IMR-90 (cell line): ENCODE data around the gene C12orf54. TPM values are rescaled to one million over a fixed set of nuclear protein-coding genes. Genes with fewer than 3 reads are reported as not detected.

Source experiments
- ATAC-seq: fragments of 200-7000 bp; cut with Tn5 transposase; 2 replicates; pipeline ENCODE4 v1.9.1; 2020; ENCODE audit warnings: low read depth, mild to moderate bottlenecking, moderate library complexity
- BruUV-seq: library from RNA; stranded (reverse); fragments of 400-500 nt; replicated peaks from 2 replicates; lab custom pipeline; 2021; lab: Mats Ljungman, UMichigan
- CTCF ChIA-PET: fragments of 300-600 bp; formaldehyde crosslinking; extraction: SDS; loops from one replicate; lab custom pipeline; 2021; ENCODE audit warnings: antibody characterized with exemption; lab: Yijun Ruan, JAX
- POLR2A ChIA-PET: fragments of 300-600 bp; sonication (Branson Sonifier 250); formaldehyde crosslinking; loops from one replicate; lab custom pipeline; 2022; ENCODE audit warnings: antibody characterized with exemption; ENCODE audit not compliant: unreplicated experiment; lab: Charles Lee
- DNase-seq: peaks from one replicate; pipeline ENCODE4 v3.0.0; 2013
- H2AFZ ChIP-seq: replicated peaks from 2 replicates; pipeline ENCODE3; 2013; ENCODE audit warnings: low read length, mild to moderate bottlenecking; ENCODE audit not compliant: poor library complexity
- H2AK5ac ChIP-seq: 2 replicates; pipeline ENCODE4 v1.6.1; 2013; ENCODE audit warnings: low read depth, low read length, inconsistent platforms
- H2AK9ac ChIP-seq: replicated peaks from 2 replicates; pipeline ENCODE3; 2013; ENCODE audit warnings: mild to moderate bottlenecking, low read depth, low read length, moderate library complexity; ENCODE audit not compliant: poor library complexity
- H2BK120ac ChIP-seq: 2 replicates; pipeline ENCODE4 v1.6.1; 2013; ENCODE audit warnings: low read depth, low read length, inconsistent platforms
- H2BK15ac ChIP-seq: 3 replicates; pipeline ENCODE4 v1.6.1; 2013; ENCODE audit warnings: low read depth, low read length, inconsistent platforms
- H2BK20ac ChIP-seq: 2 replicates; pipeline ENCODE4 v1.6.1; 2013; ENCODE audit warnings: low read depth, mild to moderate bottlenecking, inconsistent platforms, low read length, moderate library complexity
- H2BK5ac ChIP-seq: 2 replicates; pipeline ENCODE4 v1.6.1; 2013; ENCODE audit warnings: mild to moderate bottlenecking, low read depth, low read length, inconsistent platforms; ENCODE audit not compliant: poor library complexity, severe bottlenecking
- H3K14ac ChIP-seq: replicated peaks from 2 replicates; pipeline ENCODE4 v1.6.1; 2013; ENCODE audit warnings: low read depth, low read length, inconsistent platforms
- H3K18ac ChIP-seq: 2 replicates; pipeline ENCODE4 v1.6.1; 2013; ENCODE audit warnings: low read depth, low read length, control low read depth
- H3K23ac ChIP-seq: 2 replicates; pipeline ENCODE4 v1.6.1; 2013; ENCODE audit warnings: low read depth, low read length, inconsistent platforms
- H3K27ac ChIP-seq: 2 replicates; pipeline ENCODE4 v1.5.1; 2013; ENCODE audit warnings: mild to moderate bottlenecking, control low read depth, low read length; ENCODE audit not compliant: insufficient read depth
- H3K27me3 ChIP-seq: 2 replicates; pipeline ENCODE4 v1.6.1; 2013; ENCODE audit warnings: low read length; ENCODE audit not compliant: control insufficient read depth, insufficient read depth
- H3K36me3 ChIP-seq: 2 replicates; pipeline ENCODE4 v1.6.1; 2013; ENCODE audit warnings: low read length, mixed read lengths; ENCODE audit not compliant: control insufficient read depth, insufficient read depth
- H3K4ac ChIP-seq: 2 replicates; pipeline ENCODE4 v1.6.1; 2013; ENCODE audit warnings: low read depth, low read length, inconsistent platforms
- H3K4me1 ChIP-seq: 2 replicates; pipeline ENCODE4 v1.6.1; 2013; ENCODE audit warnings: low read length, mixed read lengths; ENCODE audit not compliant: control insufficient read depth, insufficient read depth
- H3K4me2 ChIP-seq: 2 replicates; pipeline ENCODE4 v1.6.1; 2013; ENCODE audit warnings: low read depth, mild to moderate bottlenecking, control low read depth, low read length, moderate library complexity
- H3K4me3 ChIP-seq: 2 replicates; pipeline ENCODE4 v1.5.1; 2013; ENCODE audit warnings: low read depth, mild to moderate bottlenecking, control low read depth, low read length, moderate library complexity; ENCODE audit not compliant: insufficient read depth
- H3K56ac ChIP-seq: 2 replicates; pipeline ENCODE4 v1.6.1; 2013; ENCODE audit warnings: low read length, inconsistent platforms; ENCODE audit not compliant: insufficient read depth; ENCODE audit errors: extremely low read depth
- H3K79me1 ChIP-seq, 2 experiments: 2 replicates each; pipeline ENCODE4 v1.6.1; 2013; ENCODE audit warnings: low read length in 2 of 2, inconsistent platforms in 1 of 2, low read depth in 1 of 2
- H3K9ac ChIP-seq: 2 replicates; pipeline ENCODE4 v1.6.1; 2013; ENCODE audit warnings: low read depth, low read length, control low read depth
- H3K9me1 ChIP-seq: 2 replicates; pipeline ENCODE4 v1.6.1; 2013; ENCODE audit warnings: low read length, inconsistent platforms; ENCODE audit not compliant: insufficient read depth
- H3K9me3 ChIP-seq: 2 replicates; pipeline ENCODE4 v1.6.1; 2013; ENCODE audit warnings: low read length; ENCODE audit not compliant: control insufficient read depth, insufficient read depth
- H4K20me1 ChIP-seq: 2 replicates; pipeline ENCODE4 v1.6.1; 2013; ENCODE audit warnings: low read length, inconsistent platforms; ENCODE audit not compliant: insufficient read depth
- H4K5ac ChIP-seq: 2 replicates; pipeline ENCODE4 v1.6.1; 2013; ENCODE audit warnings: mild to moderate bottlenecking, low read depth, low read length, control low read depth
- H4K8ac ChIP-seq, 2 experiments: 2 replicates each; pipeline ENCODE4 v1.6.1; 2013; ENCODE audit warnings: low read depth in 2 of 2, low read length in 2 of 2, control low read depth in 1 of 2, inconsistent platforms in 1 of 2
- H4K91ac ChIP-seq: 2 replicates; pipeline ENCODE4 v1.6.1; 2013; ENCODE audit warnings: low read depth, low read length, inconsistent platforms; ENCODE audit not compliant: insufficient read depth
- BHLHE40 ChIP-seq: fragments of 150-350 bp; IDR thresholded peaks from 2 replicates; pipeline ENCODE4 v1.6.1; 2016; ENCODE audit warnings: mild to moderate bottlenecking, low read depth, low read length
- CEBPB ChIP-seq: IDR thresholded peaks from 2 replicates; pipeline ENCODE4 v1.6.1; 2012; ENCODE audit warnings: low read depth, low read length, improper control_type of control experiment
- CHD1 ChIP-seq: IDR thresholded peaks from 2 replicates; pipeline ENCODE4 v1.6.1; 2012; ENCODE audit warnings: low read depth, low read length, improper control_type of control experiment
- MAFK ChIP-seq: IDR thresholded peaks from 2 replicates; pipeline ENCODE4 v1.6.1; 2012; ENCODE audit warnings: low read depth, low read length, improper control_type of control experiment
- MAZ ChIP-seq: IDR thresholded peaks from 2 replicates; pipeline ENCODE4 v1.6.1; 2012; ENCODE audit warnings: low read depth, mild to moderate bottlenecking, low read length, improper control_type of control experiment, moderate library complexity, borderline replicate concordance
- MXI1 ChIP-seq: IDR thresholded peaks from 2 replicates; pipeline ENCODE4 v1.6.1; 2012; ENCODE audit warnings: low read depth, mild to moderate bottlenecking, low read length, moderate library complexity, borderline replicate concordance
- NFE2L2 ChIP-seq: fragments of 150-350 bp; IDR thresholded peaks from 2 replicates; pipeline ENCODE4 v1.6.1; 2016; ENCODE audit warnings: low read depth, mild to moderate bottlenecking, low read length
- POLR2A ChIP-seq: IDR thresholded peaks from 2 replicates; pipeline ENCODE4 v1.6.1; 2012; ENCODE audit warnings: mild to moderate bottlenecking, low read depth, low read length
- RAD21 ChIP-seq: IDR thresholded peaks from 2 replicates; pipeline ENCODE4 v1.6.1; 2012; ENCODE audit warnings: low read length, improper control_type of control experiment
- RCOR1 ChIP-seq: IDR thresholded peaks from 2 replicates; pipeline ENCODE4 v1.6.1; 2012; ENCODE audit warnings: mild to moderate bottlenecking, low read length, improper control_type of control experiment; ENCODE audit not compliant: insufficient replicate concordance
- RFX5 ChIP-seq: IDR thresholded peaks from 2 replicates; pipeline ENCODE4 v1.8.0; 2012; ENCODE audit warnings: low read depth, mild to moderate bottlenecking, low read length, moderate library complexity
- SMC3 ChIP-seq: fragments of 150-350 bp; IDR thresholded peaks from 2 replicates; pipeline ENCODE4 v1.6.1; 2016; ENCODE audit warnings: low read depth, mild to moderate bottlenecking, antibody characterized with exemption, low read length, moderate library complexity
- WGBS, 2 experiments: methylation state at CpG; one replicate each; pipeline versions ENCODE4 v1.1.5 to v1.1.7; 2013; ENCODE audit warnings: missing lambda C conversion rate in 2 of 2; ENCODE audit not compliant: insufficient read length in 1 of 2; ENCODE audit errors: extremely low coverage in 2 of 2; 5-methylcytosine and 5-hydroxymethylcytosine counted together
- dilution Hi-C: fragments of 300-500 bp; cut with HindIII; formaldehyde crosslinking; loops from one replicate; pipeline ENCODE4 v1.14.3; 2018; ENCODE audit warnings: low sequenced_read_pairs; ENCODE audit not compliant: unreplicated experiment
- in situ Hi-C: fragments of 300-500 bp; cut with MboI; formaldehyde crosslinking; loops from 3 replicates; pipeline ENCODE4 v1.14.3; 2019; ENCODE audit warnings: low sequenced_read_pairs, inconsistent platforms, mixed read lengths
- intact Hi-C: fragments of 100-400 bp; cut with micrococcal nuclease; formaldehyde crosslinking; loops from 2 replicates; pipeline ENCODE4 v1.10.0; 2022
- polyA plus RNA-seq, 3 experiments: library from polyadenylated mRNA; depleted of rRNA; stranded (reverse); fragments of >200 nt; gene quantifications; 2 replicates each; pipeline ENCODE4 v1.2.3, GENCODE V29; 2012; ENCODE audit warnings: low replicate concordance in 1 of 3
- total RNA-seq: library from RNA; depleted of rRNA; stranded (reverse); fragments of >200 nt; gene quantifications from 2 replicates; pipeline ENCODE4 v1.2.3, GENCODE V29; 2012
- TF ChIP-seq, protein P1 (sequence below): fragments of 150-350 bp; IDR thresholded peaks from 2 replicates; pipeline ENCODE4 v1.6.1; 2017; ENCODE audit warnings: mild to moderate bottlenecking, antibody characterized with exemption, low read length, low read depth
- TF ChIP-seq, protein P2 (sequence below): fragments of 150-350 bp; IDR thresholded peaks from 2 replicates; pipeline ENCODE4 v1.6.1; 2016; ENCODE audit warnings: low read depth, mild to moderate bottlenecking, low read length, moderate library complexity, borderline replicate concordance
- TF ChIP-seq, protein P3 (sequence below): conservative IDR thresholded peaks from 2 replicates; pipeline ENCODE4 v1.5.1; 2012; ENCODE audit warnings: mild to moderate bottlenecking, low read depth, low read length, improper control_type of control experiment

C12orf54 gene
- total and polyA plus RNA-seq, 2 of the 4 experiments (the other 2 are of a cell fraction): not detected

DNA sequence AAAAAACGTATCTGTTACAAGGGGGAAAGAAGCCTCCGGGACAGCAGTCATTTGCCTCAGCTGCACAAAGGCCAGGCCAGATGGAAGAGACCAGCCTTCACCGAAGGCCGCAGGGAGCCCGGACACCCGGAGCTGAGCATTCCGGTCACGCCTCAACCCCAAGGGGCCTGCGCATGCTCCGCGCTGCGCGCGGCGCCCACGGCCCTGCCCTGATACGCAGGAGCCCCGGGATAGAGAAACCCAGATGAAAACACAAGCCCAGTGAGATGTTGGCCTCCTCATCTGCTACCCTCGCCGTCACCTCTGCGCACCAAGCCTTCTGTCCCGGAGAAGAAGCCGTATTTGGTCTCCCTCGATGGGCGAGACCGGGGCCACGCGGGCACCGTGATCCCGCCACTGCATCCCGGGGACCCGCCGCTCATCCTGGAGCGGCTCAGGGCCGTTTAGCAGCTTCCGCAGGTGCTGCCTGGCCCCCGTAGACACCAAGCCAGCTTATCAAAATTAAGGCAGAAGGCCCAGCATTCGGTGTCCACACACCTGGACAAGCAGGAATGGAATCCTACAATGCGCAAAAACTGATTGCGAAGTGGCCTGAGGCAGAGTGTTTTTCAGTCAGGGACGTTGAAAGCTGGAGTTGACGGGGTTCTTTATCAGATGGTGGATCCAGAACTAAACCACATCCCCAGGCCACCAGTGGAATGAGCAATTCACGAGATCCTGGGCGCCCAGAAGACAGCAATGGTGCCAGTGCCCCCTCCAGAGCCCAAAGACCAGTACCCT is 45.8 kb downstream of the C12orf54 start:
- Histone ChIP-seq H4K20me1 (no peaks in the 10 kb centered on the region), H3K9me3 (no peaks in the 10 kb centered on the region), H3K4ac (no peak overlapping the region), H3K14ac (no peak overlapping the region), H2AK9ac (no peak overlapping the region), H2AK5ac (no peak overlapping the region), H2BK20ac (no peak overlapping the region), H4K5ac (no peak overlapping the region), H3K4me3 (no peak overlapping the region), H3K27me3 (no peaks in the 10 kb centered on the region), H3K18ac (no peak overlapping the region), H3K9me1 (no peaks in the 10 kb centered on the region), H3K56ac (no peak overlapping the region), H3K79me1 (no peaks in the 10 kb centered on the region), H3K4me2 (no peak overlapping the region), H3K23ac (no peak overlapping the region), H4K8ac (no peak overlapping the region), H3K9ac (no peak overlapping the region), H4K91ac (no peak overlapping the region), H2BK5ac (no peak overlapping the region), H3K4me1 (no peaks in the 10 kb centered on the region), H2BK120ac (no peak overlapping the region), H3K27ac (no peak overlapping the region), H2BK15ac (no peak overlapping the region), H3K36me3 (no peaks in the 10 kb centered on the region), H2AFZ (no peak overlapping the region)
- dilution Hi-C loops (no loop called here), intact Hi-C loops (no loop called here), in situ Hi-C loops (loop anchor here (25.0 kb wide), 1 partner anchor 259 kb away; the partner anchor contains the start of gene ADCY6)
- ATAC-seq (no peak), DNase-seq (no peak)
- ChIA-PET CTCF (no interaction called here), POLR2A (no interaction called here)
- BruUV-seq: no TSS peak
- TF ChIP-seq, protein P1, sequence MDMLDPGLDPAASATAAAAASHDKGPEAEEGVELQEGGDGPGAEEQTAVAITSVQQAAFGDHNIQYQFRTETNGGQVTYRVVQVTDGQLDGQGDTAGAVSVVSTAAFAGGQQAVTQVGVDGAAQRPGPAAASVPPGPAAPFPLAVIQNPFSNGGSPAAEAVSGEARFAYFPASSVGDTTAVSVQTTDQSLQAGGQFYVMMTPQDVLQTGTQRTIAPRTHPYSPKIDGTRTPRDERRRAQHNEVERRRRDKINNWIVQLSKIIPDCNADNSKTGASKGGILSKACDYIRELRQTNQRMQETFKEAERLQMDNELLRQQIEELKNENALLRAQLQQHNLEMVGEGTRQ: no peak
- TF ChIP-seq POLR2A (no peak), RCOR1 (no peak), SMC3 (no peak), RFX5 (no peak), MAZ (no peak), CEBPB (no peak), MAFK (no peak), CHD1 (no peak), MXI1 (no peak), RAD21 (no peak), NFE2L2 (no peak), BHLHE40 (no peak)
- TF ChIP-seq, protein P2, sequence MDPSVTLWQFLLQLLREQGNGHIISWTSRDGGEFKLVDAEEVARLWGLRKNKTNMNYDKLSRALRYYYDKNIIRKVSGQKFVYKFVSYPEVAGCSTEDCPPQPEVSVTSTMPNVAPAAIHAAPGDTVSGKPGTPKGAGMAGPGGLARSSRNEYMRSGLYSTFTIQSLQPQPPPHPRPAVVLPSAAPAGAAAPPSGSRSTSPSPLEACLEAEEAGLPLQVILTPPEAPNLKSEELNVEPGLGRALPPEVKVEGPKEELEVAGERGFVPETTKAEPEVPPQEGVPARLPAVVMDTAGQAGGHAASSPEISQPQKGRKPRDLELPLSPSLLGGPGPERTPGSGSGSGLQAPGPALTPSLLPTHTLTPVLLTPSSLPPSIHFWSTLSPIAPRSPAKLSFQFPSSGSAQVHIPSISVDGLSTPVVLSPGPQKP: no peak
- TF ChIP-seq, protein P3, sequence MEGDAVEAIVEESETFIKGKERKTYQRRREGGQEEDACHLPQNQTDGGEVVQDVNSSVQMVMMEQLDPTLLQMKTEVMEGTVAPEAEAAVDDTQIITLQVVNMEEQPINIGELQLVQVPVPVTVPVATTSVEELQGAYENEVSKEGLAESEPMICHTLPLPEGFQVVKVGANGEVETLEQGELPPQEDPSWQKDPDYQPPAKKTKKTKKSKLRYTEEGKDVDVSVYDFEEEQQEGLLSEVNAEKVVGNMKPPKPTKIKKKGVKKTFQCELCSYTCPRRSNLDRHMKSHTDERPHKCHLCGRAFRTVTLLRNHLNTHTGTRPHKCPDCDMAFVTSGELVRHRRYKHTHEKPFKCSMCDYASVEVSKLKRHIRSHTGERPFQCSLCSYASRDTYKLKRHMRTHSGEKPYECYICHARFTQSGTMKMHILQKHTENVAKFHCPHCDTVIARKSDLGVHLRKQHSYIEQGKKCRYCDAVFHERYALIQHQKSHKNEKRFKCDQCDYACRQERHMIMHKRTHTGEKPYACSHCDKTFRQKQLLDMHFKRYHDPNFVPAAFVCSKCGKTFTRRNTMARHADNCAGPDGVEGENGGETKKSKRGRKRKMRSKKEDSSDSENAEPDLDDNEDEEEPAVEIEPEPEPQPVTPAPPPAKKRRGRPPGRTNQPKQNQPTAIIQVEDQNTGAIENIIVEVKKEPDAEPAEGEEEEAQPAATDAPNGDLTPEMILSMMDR: no peak
- 84% methylated on average over 33 of the region's 44 CpGs; no CpG with 5 or more reads in 1 of the 2 experiments for WGBS, 2 experiments
